Measurements from ENCODE around the gene ATP6V0B.

The ATP6V0B gene

DNA sequence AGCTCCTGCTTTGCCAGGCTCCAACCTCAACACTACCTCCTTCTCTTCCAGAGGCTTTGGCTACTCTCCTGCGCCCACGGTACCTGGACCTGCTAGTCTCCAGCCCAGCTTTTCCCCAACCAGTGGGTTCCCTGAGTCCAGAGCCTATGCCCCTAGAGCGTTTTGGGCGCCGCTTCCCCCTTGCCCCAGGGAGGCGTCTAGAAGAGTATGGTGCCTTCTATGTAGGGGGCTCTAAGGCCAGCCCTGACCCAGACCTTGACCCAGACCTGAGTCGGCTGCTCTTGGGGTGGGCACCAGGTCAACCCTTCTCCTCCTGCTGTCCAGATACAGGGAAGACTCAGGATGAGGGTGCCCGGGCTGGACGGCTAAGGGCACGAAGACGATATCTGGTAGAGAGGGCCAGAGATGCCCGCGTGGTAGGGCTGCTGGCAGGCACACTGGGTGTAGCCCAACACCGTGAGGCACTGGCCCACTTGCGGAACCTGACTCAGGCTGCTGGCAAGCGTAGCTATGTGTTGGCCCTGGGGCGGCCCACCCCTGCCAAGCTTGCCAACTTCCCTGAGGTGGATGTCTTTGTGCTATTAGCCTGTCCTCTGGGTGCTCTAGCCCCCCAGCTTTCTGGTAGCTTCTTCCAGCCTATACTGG, 3.3 kb upstream of the ATP6V0B start:
- no peak overlapping the region for H3K27ac ChIP-seq
- TF ChIP-seq CTCF (IDR thresholded peaks at IDR 0.05), result no peak
- no peak for TF ChIP-seq ZFX (IDR thresholded peaks at IDR 0.05; ENCODE audit: borderline replicate concordance)

- H3K27ac ChIP-seq, result peak overlapping the region; percentile 94
- TF ChIP-seq ZFX (IDR thresholded peaks at IDR 0.05; ENCODE audit: borderline replicate concordance), result no peak
- TF ChIP-seq CTCF (IDR thresholded peaks at IDR 0.05), result no peak
Measured at GRCh38 chr1:43973981-43974442, 748 bp upstream of the ATP6V0B start.

- no peak for TF ChIP-seq CTCF (IDR thresholded peaks at IDR 0.05)
- peak overlapping the region; percentile 94 for H3K27ac ChIP-seq
Measured at GRCh38 chr1:43975249-43975961, 645 bp downstream of the ATP6V0B start.

GRCh38 chr1:43976045-43976444, 1.3 kb downstream of the ATP6V0B start:
- TF ChIP-seq ZFX (IDR thresholded peaks at IDR 0.05; ENCODE audit: borderline replicate concordance), result no peak
- no peak for TF ChIP-seq CTCF (IDR thresholded peaks at IDR 0.05)
- H3K27ac ChIP-seq, result peak overlapping the region; percentile 94

GRCh38 chr1:43976890-43977289, 2.1 kb downstream of the ATP6V0B start:
- peak overlapping the region; percentile 94 for H3K27ac ChIP-seq
- TF ChIP-seq CTCF (IDR thresholded peaks at IDR 0.05) (no peak), ZFX (IDR thresholded peaks at IDR 0.05; ENCODE audit: borderline replicate concordance) (no peak)

- H3K27ac ChIP-seq, result peak overlapping the region; percentile 94
- no peak for TF ChIP-seq ZFX (IDR thresholded peaks at IDR 0.05; ENCODE audit: borderline replicate concordance)
- TF ChIP-seq CTCF (IDR thresholded peaks at IDR 0.05), result no peak
Measured at GRCh38 chr1:43977376-43978263, 2.9 kb downstream of the ATP6V0B start.

Data from 22Rv1 (cell line).